GM19043 (cell line): Measurements from ENCODE around the gene PPIL1.

Experiments used
- ATAC-seq: cut with Tn5 transposase; IDR thresholded peaks from one replicate; pipeline ENCODE4 v1.9.1; 2021; ENCODE audit warnings: low read depth; ENCODE audit not compliant: unreplicated experiment

Gene PPIL1

DNA sequence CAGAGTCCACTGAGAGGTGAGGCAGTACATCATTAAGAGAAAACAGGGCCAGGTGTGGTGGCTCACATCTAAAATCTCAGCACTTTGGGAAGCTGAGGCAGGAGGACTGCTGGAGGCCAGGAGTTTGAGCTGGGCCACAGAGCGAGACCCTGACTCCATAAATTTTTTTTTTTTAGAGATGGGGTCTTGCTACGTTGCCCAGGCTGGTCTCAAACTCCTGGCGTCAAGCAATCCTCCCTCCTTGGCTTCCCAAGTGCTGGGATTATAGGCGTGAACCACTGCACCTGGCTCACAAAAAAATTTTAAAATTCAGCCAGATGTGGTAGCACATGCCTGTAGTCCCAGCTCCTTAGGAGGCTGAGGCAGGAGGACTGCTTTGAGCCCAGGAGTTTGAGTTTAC is 17.3 kb downstream of the PPIL1 start:
- ATAC-seq = no peak

DNA sequence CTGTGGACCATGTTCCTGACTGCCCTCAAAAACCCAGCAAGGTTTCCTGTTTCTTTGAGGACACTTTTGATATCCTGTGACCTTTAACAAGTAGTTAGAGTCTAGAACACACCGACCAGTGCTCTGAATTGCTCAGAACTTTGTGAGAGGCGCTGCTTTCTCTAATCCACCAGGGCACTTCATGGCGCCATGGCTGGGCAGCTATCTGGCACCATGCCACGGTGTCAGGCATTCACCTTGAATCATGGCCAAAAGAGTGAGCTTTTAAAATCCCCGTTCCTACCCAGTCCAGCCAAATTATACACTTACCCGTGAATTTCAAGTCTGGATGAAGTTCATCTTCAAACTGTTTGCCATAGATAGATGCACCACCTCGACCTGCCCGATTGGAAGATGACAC is 18.3 kb downstream of the PPIL1 start:
- no peak for ATAC-seq

DNA sequence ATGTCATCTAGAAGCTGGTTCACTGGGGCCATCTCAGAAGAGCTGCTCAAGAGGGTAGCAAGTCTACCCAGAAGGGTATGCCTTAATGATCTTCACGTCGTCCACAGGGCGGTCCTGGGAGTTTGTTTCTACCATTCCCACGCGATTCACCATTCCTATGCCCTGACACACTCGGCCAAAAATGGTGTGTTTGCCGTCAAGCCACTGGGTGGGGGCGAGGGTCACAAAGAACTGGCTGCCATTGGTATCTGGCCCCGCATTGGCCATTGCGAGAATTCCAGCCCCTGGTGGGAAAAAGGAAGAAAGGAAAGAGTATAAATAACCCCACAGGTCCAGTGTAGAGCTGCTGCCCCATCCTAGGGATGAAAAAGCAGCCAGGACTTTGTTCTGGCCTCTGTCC is 18.9 kb downstream of the PPIL1 start:
- no peak for ATAC-seq

DNA sequence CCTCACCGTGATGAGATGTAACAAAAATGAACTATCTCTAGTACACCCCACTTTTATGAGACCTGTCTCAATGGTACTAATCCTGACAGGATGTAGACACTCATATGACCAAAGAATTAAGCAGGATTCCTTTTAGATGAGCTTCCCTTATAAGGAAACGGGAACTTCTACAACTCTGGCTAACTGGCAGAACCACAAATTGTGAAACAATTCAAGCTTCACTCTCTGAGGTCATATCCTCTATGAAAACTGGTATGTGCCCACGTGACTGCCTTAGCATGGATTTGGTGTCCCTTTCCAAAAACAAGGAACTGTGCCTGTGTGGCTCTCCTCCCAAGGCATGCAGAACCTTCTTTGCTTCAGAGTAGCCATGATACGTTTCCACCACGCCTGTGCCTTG is 21.3 kb downstream of the PPIL1 start:
- ATAC-seq = no peak

DNA sequence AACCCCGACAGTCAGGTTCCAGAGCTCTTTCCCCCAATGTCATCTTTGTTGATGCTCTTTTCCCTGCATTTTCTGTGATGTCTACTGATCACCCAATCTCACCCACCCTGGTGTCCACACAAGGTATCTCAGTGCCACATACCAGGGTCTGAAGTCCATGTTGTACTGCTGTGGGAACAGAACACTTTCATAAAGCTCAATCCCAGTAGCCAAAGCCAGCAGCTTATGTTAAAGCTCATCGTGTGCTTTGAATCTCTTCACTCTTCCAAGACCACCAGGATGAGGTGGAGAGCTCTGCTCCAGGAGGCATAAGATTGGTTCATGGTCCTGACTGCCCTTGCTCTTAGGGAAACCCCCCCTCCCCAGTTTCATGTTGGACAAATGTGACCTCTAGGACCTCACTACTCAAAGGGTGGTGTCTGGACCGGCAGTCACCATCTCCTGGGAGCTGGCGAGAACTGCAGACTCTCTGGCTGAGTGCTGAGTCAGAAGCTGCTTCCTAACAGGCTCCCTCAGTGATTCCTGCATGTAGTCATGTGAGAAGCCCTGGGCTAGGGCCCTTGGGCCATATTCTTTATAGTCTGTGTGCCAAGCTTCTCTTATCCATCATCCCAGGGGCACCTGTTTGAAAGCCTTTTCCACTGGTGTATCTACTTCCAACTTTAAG is 22.0 kb downstream of the PPIL1 start:
- no peak for ATAC-seq

DNA sequence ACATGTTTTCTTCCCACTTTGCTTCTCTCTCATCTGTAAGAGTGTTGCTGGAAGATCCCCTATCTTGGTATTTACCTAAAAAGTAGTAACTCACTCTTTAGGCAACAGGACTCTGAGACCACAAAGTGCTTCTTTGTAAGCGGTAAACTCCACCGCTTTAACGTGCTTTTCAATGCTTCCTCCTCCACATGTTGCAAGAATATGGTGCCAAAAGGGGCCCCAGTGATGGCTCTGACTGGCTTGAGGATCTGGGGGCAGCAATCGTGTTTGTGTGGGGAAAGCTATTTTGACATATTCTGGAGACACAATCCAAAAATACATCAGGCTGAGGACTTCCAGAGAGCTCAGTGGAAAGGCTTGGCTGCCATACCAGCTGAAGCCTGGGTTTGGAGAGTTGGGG is 23.0 kb downstream of the PPIL1 start:
- ATAC-seq = no peak

DNA sequence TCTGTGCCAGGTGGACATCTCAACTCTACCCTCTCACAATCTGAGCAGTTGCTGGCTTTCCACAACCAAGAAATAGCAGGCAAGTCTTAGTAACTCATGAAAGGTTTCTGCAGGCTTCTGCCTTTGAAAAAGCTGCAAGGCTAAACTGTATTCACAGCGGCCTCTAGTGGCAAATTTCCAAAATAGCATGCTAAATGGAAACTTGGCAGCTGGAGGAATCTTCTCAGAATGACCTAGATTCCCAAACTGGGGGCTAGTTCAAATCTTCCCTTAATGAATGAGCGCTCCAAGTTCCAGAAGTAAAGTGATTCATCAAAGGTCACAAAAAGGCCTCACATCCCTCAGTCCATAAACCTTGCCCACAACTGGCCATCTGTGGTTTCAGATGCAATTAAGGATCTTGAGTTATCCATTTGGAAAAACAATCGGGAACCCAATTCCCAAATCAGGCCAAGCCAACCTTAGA is 23.4 kb downstream of the PPIL1 start:
- no peak for ATAC-seq

DNA sequence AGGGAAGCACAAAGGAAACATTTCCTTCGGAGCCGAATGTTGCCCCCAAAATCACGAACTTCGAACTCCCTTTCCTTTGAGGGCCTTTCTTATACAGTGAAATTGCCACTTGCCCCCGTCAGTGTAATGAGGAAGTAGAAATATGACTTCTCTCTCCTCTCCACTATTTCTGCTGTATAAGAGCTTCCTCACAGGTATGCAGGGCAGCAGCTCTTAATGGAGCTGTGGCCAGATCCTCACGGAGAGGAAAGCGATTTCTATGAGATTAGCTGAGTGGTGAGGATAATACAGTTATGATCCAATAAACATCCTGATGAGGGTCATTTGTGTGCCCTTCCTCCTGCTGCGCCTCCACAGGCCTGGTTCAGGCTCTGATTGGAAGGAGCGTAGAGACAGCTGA is 24.6 kb downstream of the PPIL1 start:
- ATAC-seq = no peak

DNA sequence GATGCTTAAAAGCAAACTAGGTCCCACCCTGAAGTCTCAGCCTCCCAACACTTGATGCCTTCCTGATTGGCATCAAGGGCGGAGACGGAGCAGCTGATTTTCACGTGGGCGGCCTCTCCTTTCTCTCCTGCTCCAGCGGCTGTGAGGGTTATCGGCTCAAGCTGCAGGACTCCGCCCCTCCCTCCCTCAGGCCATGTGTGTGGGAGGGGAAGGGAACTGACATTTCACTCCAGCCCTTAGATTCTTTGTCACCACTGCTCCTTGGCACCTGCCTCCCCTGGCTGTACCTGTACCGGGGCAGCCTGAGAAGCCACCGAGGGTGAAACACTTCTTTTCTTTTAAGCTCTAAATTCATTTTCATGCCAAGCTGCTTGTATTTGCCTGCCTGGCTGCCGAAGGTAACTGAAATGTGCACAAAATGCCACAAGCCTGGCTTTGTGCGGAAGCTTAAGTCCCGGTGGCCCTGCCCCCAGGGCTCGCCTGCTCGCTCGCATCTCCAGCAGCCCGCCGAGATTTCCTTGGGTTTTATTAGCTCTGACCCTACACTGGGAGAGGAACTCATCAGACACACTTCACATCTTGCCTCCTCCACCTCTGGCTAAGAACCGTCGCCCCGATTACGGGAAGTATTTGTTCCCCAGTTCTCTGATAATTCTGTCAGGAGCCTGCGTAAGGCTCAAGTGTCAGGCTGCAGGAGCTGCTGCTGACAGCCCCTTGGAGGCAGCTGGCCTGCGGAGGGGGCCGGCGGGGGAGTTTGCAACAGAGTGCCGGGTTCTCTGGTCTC is 25.8 kb downstream of the PPIL1 start:
- ATAC-seq = no peak

DNA sequence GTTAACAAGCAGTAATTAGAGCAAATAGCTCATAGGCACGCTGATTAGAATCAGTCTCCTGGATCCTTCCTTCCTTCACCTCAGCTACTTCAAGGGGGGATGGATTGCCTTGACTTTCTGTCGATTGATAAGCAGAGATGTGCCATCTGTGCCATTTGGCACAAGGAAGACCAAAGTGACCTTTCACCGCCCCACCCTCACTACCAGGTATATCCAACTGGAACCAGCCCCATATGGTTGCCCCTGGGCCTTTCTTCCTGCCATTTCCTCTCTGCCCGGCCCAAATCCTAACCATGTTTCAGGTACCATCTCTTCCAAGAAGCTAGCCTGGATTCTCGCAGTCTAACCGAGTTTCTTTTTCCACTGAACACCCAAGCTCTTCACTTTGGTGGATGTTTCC is 26.6 kb downstream of the PPIL1 start:
- ATAC-seq = no peak

DNA sequence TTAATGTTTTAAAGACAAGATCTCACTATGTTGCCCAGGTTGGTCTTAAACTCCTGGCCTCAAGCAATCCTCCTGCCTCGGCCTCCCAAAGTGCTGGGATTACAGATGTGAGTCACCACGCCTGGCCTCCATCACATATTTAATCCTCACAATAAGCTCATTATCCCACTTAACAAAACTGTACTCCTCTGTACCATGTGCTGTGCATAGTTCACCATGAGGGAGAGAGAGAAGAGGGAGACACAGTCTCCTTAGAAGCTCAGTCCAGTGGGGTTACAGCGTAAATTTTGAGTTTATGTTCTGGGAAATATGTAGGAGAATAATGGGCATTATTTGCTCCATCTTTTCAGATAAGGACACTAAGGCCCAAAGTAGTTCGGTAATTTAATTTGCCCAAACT is 27.5 kb downstream of the PPIL1 start:
- no peak for ATAC-seq

DNA sequence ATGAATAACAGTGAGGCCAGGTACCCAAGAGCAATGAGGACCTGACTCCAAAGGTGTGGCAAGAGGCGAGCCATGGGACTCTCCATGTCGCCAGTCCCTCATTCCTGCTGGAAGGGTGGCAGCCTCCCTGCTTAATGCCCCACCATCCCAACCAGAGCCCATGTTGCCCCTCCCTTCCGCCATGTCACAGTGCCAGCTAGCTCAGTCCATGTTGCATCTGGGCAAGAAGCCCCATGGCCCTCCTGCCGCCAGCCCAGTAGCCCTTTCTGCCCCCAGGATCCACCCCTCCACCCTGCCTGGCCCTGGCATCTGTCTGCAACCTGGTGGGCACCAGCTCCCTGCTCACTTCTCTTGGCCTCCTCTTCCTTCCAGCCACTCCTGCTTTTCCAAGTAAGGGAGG is 29.4 kb downstream of the PPIL1 start:
- ATAC-seq = no peak

DNA sequence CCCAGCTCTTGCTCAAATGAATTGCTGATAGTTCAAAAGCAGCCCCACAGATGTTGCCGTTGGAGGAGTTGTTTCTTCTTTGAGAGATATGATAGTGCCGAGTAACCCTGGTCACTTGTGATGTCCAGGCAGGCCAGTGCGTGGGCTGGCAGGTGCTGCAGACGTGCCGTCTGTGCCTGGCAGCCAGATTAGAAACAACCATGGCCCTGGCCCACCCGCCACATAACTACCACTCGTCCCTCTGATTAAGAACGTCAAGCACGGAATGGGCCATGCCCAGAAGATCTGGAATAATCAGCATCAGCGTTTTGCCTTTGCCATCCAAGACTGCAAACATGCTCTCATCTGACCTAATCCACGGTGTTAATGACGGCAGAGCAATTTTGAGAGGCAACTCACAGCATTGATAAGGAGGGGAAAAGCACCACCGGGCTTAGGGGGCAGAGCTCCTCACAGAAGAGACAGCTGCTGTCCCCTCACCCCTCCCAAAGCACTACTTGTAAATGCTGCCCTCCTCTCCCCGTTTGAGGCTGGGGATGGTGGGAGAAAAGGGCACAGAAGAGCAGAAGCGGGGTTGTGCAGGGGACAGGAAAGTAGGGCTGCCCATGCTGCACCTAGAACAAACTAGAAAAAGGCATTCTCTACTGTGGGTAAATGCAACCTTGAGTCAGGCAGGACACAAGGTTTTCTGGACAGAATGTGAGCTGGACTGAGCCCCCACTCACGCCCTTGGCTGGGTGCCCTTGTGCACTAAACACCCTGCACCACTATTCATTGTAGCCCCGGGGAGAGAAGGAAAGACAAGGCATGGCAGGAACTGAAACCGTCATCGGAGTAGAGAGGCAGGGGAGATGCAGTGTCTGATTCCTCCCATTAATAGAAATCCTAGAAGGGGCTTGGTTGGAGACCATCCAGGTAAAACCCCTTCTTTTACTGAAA is 30.1 kb downstream of the PPIL1 start:
- no peak for ATAC-seq

DNA sequence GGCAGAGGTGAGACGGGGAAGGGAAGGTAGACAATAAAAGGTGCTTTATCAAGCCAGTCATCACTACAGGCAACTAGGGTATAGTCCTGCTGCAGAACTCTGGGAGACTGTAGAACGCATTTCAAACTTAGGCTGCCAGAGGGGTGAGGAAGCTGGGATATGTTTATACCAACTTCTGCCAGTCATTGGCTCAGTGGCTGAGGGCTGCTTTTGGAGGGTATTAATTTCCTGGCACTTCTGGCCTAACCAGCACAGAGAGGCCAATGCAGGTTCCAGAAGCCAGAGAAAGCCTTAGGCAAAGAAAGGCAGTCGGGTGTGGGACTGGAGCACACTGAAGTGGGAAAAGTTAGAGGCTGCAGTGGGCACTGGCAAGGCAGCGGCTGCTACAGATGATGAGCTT is 31.4 kb downstream of the PPIL1 start:
- no peak for ATAC-seq

DNA sequence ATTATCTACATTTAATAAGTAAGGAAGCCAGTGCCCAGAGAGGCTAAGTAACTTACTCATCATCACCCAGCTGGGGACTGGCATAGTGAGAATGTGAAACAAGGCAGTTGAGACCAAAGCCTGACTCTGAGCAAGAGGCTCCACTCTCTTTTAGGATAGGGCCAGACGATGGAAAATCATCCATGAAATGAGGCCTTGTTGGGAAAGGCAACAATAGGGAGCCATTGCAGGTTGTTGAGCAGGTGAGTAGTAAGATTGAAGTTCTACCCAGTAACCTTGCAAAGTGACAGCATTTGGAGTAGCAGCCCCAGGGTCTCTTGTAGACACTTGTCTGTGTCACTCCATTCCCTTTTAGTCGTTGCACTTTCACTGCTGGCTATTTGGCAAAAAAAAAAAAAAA is 32.8 kb downstream of the PPIL1 start:
- ATAC-seq = no peak

DNA sequence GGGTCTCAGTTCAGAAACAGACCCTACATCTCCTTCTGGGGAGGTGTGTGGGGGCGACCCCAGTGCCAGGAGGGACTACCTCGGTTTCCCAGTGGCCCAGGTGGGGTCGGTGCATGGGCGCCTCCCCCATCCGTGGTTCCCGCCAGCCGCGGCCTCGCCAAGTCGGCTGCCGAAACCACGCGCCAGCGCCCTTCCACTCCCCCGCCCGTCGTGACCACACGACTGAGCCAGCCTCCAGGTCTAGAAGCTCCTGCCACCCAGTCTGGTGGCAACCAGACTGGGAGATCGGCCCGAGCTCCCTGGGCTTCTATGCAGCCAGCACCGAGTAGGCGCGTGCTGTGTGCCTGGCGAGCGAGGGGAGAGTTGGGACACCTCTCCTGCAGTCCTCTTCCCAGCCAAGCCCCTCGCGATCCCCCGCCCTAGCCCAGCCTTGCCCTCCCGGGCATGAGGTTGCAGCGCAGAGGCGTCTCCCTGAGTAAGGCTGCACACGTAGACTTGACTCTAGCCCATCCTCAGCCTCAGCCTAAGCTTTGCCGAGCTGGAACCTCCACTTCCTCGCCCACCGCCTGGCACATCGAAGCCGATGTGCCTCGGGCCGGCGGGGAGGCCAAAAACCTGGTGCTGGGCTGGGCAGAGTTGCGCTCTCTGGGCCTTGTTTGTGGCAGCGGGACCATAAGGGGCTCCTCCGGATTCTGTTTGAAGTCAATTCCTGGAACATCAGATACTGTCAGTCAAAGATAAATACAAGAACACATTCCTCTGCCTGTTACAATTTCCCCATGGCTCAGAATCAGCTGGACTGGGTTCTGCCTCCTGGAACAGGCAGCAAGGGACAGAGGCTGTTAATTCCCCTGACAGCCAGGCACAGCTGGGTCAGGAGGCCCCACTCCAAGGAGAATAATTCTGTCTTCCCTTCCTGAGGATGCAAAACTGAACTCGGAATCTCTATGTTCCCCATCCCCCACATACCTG is 33.9 kb downstream of the PPIL1 start:
- no peak for ATAC-seq

DNA sequence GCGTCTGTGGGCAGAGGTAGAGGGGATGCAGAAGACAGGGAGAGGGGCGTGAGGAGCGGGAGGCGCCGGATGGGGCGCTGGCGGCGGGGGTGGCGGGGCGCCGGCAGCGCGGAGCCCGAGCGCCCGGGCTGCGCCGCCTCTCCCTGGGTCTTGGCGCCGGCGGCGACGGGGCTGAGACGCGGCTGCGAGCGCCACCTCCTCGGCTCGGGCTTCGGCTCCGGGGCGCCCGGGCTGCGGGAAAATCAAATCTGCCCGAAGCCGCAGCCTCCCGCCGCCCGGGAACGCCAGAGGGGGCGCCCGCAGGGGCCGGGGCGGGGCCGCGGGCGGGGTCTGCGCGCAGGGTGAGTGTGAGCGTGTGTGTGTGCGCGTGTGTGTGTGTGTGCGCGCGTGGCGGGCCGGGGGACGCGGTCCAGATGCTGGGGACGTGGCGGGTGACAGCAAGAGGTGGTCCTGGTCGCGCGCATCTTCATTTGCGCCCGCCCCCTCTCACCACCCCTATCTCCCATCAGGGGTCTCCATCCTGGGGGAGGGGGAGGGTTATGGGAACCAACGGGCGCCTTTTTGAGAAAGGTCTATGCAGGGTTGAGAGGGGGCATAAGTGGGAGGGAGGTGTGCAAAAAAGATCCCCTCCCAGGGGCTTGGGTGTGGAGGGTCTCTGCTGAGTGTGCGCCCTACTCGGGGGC is 34.7 kb downstream of the PPIL1 start:
- ATAC-seq = no peak

DNA sequence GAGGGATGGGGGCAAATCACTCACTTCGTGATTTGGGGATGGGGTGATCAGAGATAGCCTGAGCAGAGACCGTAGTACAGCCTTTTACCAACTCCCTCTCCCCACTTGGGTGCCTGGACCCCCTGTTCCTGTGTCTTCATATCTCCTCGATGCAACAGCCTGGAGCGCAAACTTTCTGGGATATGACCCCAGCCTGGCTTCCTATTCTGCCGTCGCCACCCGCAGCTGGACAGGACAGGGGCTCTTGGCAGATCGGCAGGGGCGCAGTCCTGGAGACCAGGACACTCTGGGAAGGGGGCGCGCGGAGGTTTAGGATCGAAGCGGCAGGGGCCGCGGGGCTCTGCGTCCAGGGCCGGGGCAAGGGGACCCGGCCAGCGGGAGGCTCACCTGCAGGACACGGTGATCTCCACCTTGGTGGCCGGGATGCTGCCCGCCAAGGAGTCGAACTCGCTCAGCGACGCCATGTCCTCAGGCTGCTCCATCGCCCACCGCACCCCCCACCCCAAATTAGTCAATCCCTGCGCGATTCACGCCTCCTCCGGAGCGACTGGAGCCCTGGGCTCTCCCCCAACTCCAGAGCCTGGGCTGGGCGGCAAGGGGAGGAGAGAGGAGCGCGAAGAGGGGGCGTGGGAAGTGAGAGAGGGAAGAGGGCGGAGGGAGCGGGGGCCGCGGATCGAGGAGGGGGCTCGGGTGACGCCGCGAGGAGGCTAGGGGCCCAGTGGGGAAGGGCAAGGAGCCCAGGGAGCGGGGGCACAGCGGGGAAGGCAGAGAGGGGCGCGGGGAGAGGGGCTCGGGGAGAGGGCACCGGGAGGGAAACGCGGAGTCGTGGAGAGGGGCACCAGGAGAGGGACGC is 35.5 kb downstream of the PPIL1 start, which contains the start of gene CPNE5:
TSS of gene CPNE5 (minus strand) at position 549 of the 853 bp plus-strand sequence. CDS start at position 482, 67 bp downstream.
- ATAC-seq = no peak
